OCI-LY3 (cell line): ENCODE results near the gene IL11.

Source experiments
- CTCF ChIP-seq: fragments of 200-600, 300-600 bp; sonication (generic); IDR thresholded peaks from 2 replicates; pipeline ENCODE4 v1.5.1; 2014; ENCODE audit warnings: antibody characterized with exemption, low read length, low read depth
- EZH2phosphoT487 ChIP-seq: fragments of 200-600 bp; shearing (Covaris generic); IDR thresholded peaks from 2 replicates; pipeline ENCODE4 v1.6.1; 2018; ENCODE audit warnings: antibody characterized with exemption, mixed run types, low read depth

DNA sequence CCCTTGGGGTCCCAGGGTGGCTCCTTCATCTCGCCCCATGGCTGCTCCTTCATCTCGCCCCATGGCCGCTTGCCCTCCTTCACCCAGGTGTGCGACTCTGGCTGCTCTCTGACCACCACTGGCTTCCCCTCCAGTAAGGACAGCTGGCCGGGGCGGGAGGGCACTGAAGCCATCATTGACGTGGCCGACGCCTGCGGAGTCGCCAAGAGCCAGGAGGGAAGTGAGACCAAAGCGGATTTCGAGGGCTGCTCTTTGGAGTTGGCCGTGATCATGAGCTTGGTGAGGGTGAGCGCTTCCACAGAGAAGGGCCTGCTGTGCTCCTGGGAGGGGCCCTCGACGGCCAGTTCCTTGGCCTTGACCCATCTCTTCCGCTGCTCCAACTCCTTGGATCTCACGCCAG, 11.8 kb downstream of the IL11 start:
- TF ChIP-seq CTCF (no peak), EZH2phosphoT487 (no peak)
